AG04449 (cell line): ENCODE data around the gene DTNBP1.

Source experiments
- CTCF ChIA-PET: fragments of 350-600 bp; formaldehyde crosslinking; extraction: SDS; loops from one replicate; lab custom pipeline; 2021; ENCODE audit warnings: antibody characterized with exemption; lab: Yijun Ruan, JAX
- POLR2A ChIA-PET: fragments of 400-600, 350-600 bp; formaldehyde crosslinking; extraction: SDS; loops from one replicate; lab custom pipeline; 2020; ENCODE audit warnings: antibody characterized with exemption, inconsistent platforms; lab: Yijun Ruan, JAX
- DNase-seq: peaks from one replicate; pipeline ENCODE4 v3.0.0-alpha.2; 2010; ENCODE audit warnings: low read depth, low spot score
- H3K4me3 ChIP-seq: 2 replicates; pipeline ENCODE4 v1.5.1; 2011; ENCODE audit warnings: low read depth, mild to moderate bottlenecking, control low read depth, low read length
- CTCF ChIP-seq: IDR thresholded peaks from one replicate; pipeline ENCODE4 v1.5.1; 2011; ENCODE audit warnings: mild to moderate bottlenecking, moderate library complexity, low read length, control low read depth, inconsistent platforms; ENCODE audit not compliant: insufficient read depth; ENCODE audit errors: missing control alignments

Gene DTNBP1

GRCh38 chr6:15539722-15540270, 123.0 kb downstream of the DTNBP1 start:
- ChIA-PET CTCF (no interaction called here), POLR2A (no interaction called here)
- no peak for DNase-seq
- H3K4me3 ChIP-seq = no peak overlapping the region
- no peak for TF ChIP-seq CTCF

GRCh38 chr6:15538766-15539495, 123.9 kb downstream of the DTNBP1 start:
- POLR2A ChIA-PET = no interaction called here
- no peak for TF ChIP-seq CTCF
- CTCF ChIA-PET = interaction anchor here (1.3 kb wide), 1 partner anchor 84 kb away, joined by 3 read pairs; no protein-coding TSS in a partner anchor

GRCh38 chr6:15538106-15538505, 124.7 kb downstream of the DTNBP1 start:
- ChIA-PET CTCF (interaction anchor here (1.3 kb wide), 1 partner anchor 85 kb away, joined by 3 read pairs; no protein-coding TSS in a partner anchor), POLR2A (no interaction called here)
- TF ChIP-seq CTCF = no peak
- no peak overlapping the region for H3K4me3 ChIP-seq
- no peak for DNase-seq

More at GRCh38 chr6:15538766-15539495, 123.9 kb downstream of the DTNBP1 start:
- no peak for DNase-seq
- H3K4me3 ChIP-seq = no peak overlapping the region

GRCh38 chr6:15536198-15536955, 126.5 kb downstream of the DTNBP1 start:
- CTCF ChIA-PET = no interaction called here

GRCh38 chr6:15535495-15536197, 127.2 kb downstream of the DTNBP1 start:
- no peak for TF ChIP-seq CTCF
- ChIA-PET CTCF (interaction anchor here (1.2 kb wide), 1 partner anchor 12 kb away, joined by 3 read pairs; no protein-coding TSS in a partner anchor), POLR2A (no interaction called here)
- H3K4me3 ChIP-seq = no peak overlapping the region
- DNase-seq = no peak

More at GRCh38 chr6:15536198-15536955, 126.5 kb downstream of the DTNBP1 start:
- H3K4me3 ChIP-seq = no peak overlapping the region
- POLR2A ChIA-PET = no interaction called here
- no peak for DNase-seq
- no peak for TF ChIP-seq CTCF
